PC-3 (cell line): ENCODE data around the gene NPAS2.

Experiments used
- EZH2 ChIP-seq: fragments of 300-600 bp; sonication (generic); IDR thresholded peaks from one replicate; pipeline ENCODE4 v1.6.1; 2017; ENCODE audit warnings: antibody characterized with exemption, mild to moderate bottlenecking, low read length; ENCODE audit not compliant: unreplicated experiment
- TF ChIP-seq, protein P1 (sequence below): fragments of 300-600 bp; sonication (generic); conservative IDR thresholded peaks from 2 replicates; pipeline ENCODE4 v1.5.1; 2017; ENCODE audit warnings: antibody characterized with exemption, low read depth, mild to moderate bottlenecking, low read length

DNA sequence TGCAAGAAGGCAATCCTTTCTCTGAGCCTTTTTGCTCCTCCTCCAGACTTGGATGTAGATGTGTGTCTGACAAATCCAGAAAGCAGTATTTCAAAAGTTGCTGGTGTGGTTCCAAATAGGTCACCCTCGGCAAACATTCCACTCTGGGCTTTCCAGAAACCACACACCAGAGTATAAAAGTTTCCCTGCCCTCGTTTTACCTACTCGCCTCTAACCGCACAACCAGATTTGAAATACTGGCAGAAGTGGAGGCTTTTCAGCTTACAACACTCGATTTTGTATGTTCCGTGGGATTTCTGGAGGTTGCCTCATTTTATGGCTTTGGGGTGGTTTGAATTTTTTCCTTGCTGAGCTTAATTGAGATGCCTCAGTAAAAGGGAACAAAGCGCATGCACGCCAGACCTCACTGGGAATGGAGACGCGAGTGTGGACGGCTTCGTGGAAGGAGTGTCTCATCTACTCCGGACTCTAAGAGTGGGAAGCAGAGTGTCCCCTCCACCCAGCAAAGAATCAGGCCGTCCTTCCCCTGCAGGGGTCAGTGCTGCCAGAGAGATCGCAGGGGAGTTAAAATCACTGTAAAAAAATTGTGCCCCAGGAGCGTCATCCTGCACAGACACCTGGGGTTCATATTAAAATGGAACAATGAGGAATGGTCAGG, 138.2 kb downstream of the NPAS2 start:
- TF ChIP-seq, protein P1, sequence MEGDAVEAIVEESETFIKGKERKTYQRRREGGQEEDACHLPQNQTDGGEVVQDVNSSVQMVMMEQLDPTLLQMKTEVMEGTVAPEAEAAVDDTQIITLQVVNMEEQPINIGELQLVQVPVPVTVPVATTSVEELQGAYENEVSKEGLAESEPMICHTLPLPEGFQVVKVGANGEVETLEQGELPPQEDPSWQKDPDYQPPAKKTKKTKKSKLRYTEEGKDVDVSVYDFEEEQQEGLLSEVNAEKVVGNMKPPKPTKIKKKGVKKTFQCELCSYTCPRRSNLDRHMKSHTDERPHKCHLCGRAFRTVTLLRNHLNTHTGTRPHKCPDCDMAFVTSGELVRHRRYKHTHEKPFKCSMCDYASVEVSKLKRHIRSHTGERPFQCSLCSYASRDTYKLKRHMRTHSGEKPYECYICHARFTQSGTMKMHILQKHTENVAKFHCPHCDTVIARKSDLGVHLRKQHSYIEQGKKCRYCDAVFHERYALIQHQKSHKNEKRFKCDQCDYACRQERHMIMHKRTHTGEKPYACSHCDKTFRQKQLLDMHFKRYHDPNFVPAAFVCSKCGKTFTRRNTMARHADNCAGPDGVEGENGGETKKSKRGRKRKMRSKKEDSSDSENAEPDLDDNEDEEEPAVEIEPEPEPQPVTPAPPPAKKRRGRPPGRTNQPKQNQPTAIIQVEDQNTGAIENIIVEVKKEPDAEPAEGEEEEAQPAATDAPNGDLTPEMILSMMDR = no peak
- TF ChIP-seq EZH2 = no peak
